H1 (cell line): Measurements from ENCODE around the gene SFTPA1. TPM values are rescaled to one million over a fixed set of nuclear protein-coding genes. Genes with fewer than 3 reads are reported as not detected.

Source experiments
- CTCF ChIA-PET: fragments of 300-600 bp; sonication (Branson Sonifier 250); formaldehyde crosslinking; loops from one replicate; lab custom pipeline; 2021; ENCODE audit not compliant: partially characterized antibody; lab: Charles Lee
- POLR2A ChIA-PET: fragments of 300-600 bp; sonication (Branson Sonifier 250); formaldehyde crosslinking; loops from one replicate; lab custom pipeline; 2021; ENCODE audit warnings: inconsistent platforms; ENCODE audit not compliant: partially characterized antibody; lab: Charles Lee
- DNase-seq, 2 experiments: peaks; one replicate each; pipeline versions ENCODE4 v3.0.0 to v3.0.0-alpha.2; 2010 to 2022; ENCODE audit warnings: low spot score in 2 of 2, low read depth in 1 of 2, mixed read lengths in 1 of 2
- FAIRE-seq: peaks from 2 replicates; lab custom pipeline; 2011; peaks lifted over from hg19 to GRCh38; lab: Jason Lieb, UNC
- H2AFZ ChIP-seq: 2 replicates; pipeline ENCODE4 v1.8.1; 2012; ENCODE audit warnings: low read length, inconsistent platforms
- H2AK5ac ChIP-seq: 2 replicates; pipeline ENCODE4 v1.6.1; 2013; ENCODE audit warnings: low read depth, low read length
- H2BK120ac ChIP-seq: replicated peaks from 2 replicates; pipeline ENCODE3; 2013; ENCODE audit warnings: low read depth, low read length, inconsistent platforms
- H2BK12ac ChIP-seq: 2 replicates; pipeline ENCODE4 v1.6.1; 2013; ENCODE audit warnings: low read depth, low read length
- H2BK15ac ChIP-seq: 2 replicates; pipeline ENCODE4 v1.6.1; 2013; ENCODE audit warnings: low read length
- H2BK20ac ChIP-seq: 2 replicates; pipeline ENCODE4 v1.6.1; 2013; ENCODE audit warnings: low read length
- H2BK5ac ChIP-seq: 2 replicates; pipeline ENCODE4 v1.6.1; 2013; ENCODE audit warnings: low read depth, low read length
- H3K14ac ChIP-seq: 2 replicates; pipeline ENCODE4 v1.6.1; 2013; ENCODE audit warnings: inconsistent platforms; ENCODE audit not compliant: insufficient read length
- H3K18ac ChIP-seq: 2 replicates; pipeline ENCODE4 v1.6.1; 2013; ENCODE audit warnings: low read length; ENCODE audit errors: extremely low read depth
- H3K23ac ChIP-seq: 2 replicates; pipeline ENCODE4 v1.6.1; 2013; ENCODE audit warnings: inconsistent platforms; ENCODE audit not compliant: insufficient read length
- H3K23me2 ChIP-seq: 2 replicates; pipeline ENCODE4 v1.6.1; 2013; ENCODE audit warnings: low read depth, low read length
- H3K27ac ChIP-seq: 2 replicates; pipeline ENCODE4 v1.6.1; 2011; ENCODE audit warnings: low read depth, low read length, inconsistent platforms
- H3K27me3 ChIP-seq, 4 experiments: replicated peaks in 1 of 4; 1 replicate in 1 of 4; 2 replicates in 3 of 4; pipeline versions ENCODE4 v1.6.1 to v1.8.1; 2011 to 2013; ENCODE audit warnings: low read length in 3 of 4, mild to moderate bottlenecking in 3 of 4, inconsistent platforms in 2 of 4, mixed read lengths in 2 of 4, moderate library complexity in 1 of 4; ENCODE audit not compliant: control insufficient read depth in 3 of 4, insufficient read depth in 3 of 4; ENCODE audit errors: extremely low read depth in 1 of 4
- H3K36me3 ChIP-seq, 4 experiments: 2 replicates each; pipeline versions ENCODE4 v1.6.1 to v1.8.1; 2011 to 2013; ENCODE audit warnings: mild to moderate bottlenecking in 4 of 4, low read length in 3 of 4, moderate library complexity in 2 of 4, control low read depth in 1 of 4, inconsistent platforms in 1 of 4; ENCODE audit not compliant: insufficient read depth in 4 of 4, control insufficient read depth in 2 of 4
- H3K4ac ChIP-seq: replicated peaks from 2 replicates; pipeline ENCODE3; 2013; ENCODE audit warnings: low read length, low read depth, mixed read lengths, inconsistent platforms; ENCODE audit not compliant: insufficient read length
- H3K4me1 ChIP-seq, 4 experiments: replicated peaks in 1 of 4; 1 replicate in 1 of 4; 2 replicates in 3 of 4; pipeline versions ENCODE4 v1.6.1 to v1.8.1; 2011 to 2013; ENCODE audit warnings: low read length in 3 of 4, inconsistent platforms in 2 of 4, mixed read lengths in 1 of 4; ENCODE audit not compliant: insufficient read depth in 4 of 4, control insufficient read depth in 3 of 4
- H3K4me2 ChIP-seq, 2 experiments: 2 replicates each; pipeline versions ENCODE4 v1.6.1 to v1.8.1; 2011 to 2013; ENCODE audit warnings: low read depth in 2 of 2, low read length in 2 of 2, control low read depth in 1 of 2, inconsistent platforms in 1 of 2, mild to moderate bottlenecking in 1 of 2; ENCODE audit not compliant: insufficient read depth in 1 of 2
- H3K4me3 ChIP-seq, 4 experiments: fragments of 200-600, 300-600 bp in 1 of 4; sonication (generic), shearing (Covaris generic), sonication (Bioruptor Twin) in 1 of 4; 2 replicates each; pipeline versions ENCODE4 v1.5.1 to v1.8.1; 2011 to 2016; ENCODE audit warnings: low read length in 4 of 4, low read depth in 3 of 4, control low read depth in 2 of 4, inconsistent platforms in 2 of 4, mild to moderate bottlenecking in 2 of 4, mixed read lengths in 1 of 4, moderate library complexity in 1 of 4; ENCODE audit not compliant: insufficient read depth in 2 of 4; ENCODE audit errors: extremely low read depth in 1 of 4
- H3K56ac ChIP-seq: replicated peaks from 2 replicates; pipeline ENCODE3; 2013; ENCODE audit warnings: low read depth, mild to moderate bottlenecking, mixed read lengths, low read length, inconsistent platforms; ENCODE audit not compliant: insufficient read length
- H3K79me1 ChIP-seq: 2 replicates; pipeline ENCODE4 v1.6.1; 2013; ENCODE audit warnings: low read depth, low read length, control low read depth
- H3K79me2 ChIP-seq, 2 experiments: 2 replicates each; pipeline versions ENCODE4 v1.6.1 to v1.8.1; 2012 to 2013; ENCODE audit warnings: low read length in 2 of 2, mild to moderate bottlenecking in 2 of 2, inconsistent platforms in 1 of 2; ENCODE audit not compliant: insufficient read depth in 2 of 2, control insufficient read depth in 1 of 2
- H3K9ac ChIP-seq, 4 experiments: replicated peaks in 1 of 4; 1 replicate in 1 of 4; 2 replicates in 3 of 4; pipeline versions ENCODE4 v1.6.1 to v1.8.1; 2011 to 2013; ENCODE audit warnings: low read depth in 3 of 4, low read length in 3 of 4, control low read depth in 2 of 4, mild to moderate bottlenecking in 2 of 4, moderate library complexity in 2 of 4, inconsistent platforms in 1 of 4; ENCODE audit errors: extremely low read depth in 1 of 4
- H3K9me3 ChIP-seq, 2 experiments: 2 replicates each; pipeline versions ENCODE4 v1.6.1 to v1.8.1; 2012 to 2013; ENCODE audit warnings: mild to moderate bottlenecking in 2 of 2, moderate library complexity in 2 of 2, control low read depth in 1 of 2, inconsistent platforms in 1 of 2, low read depth in 1 of 2, low read length in 1 of 2, mixed read lengths in 1 of 2; ENCODE audit not compliant: insufficient read depth in 2 of 2
- H4K20me1 ChIP-seq, 2 experiments: replicated peaks in 1 of 2; 2 replicates each; pipeline versions ENCODE3 to v1.8.1; 2011 to 2013; ENCODE audit warnings: inconsistent platforms in 2 of 2, low read length in 2 of 2, mild to moderate bottlenecking in 1 of 2; ENCODE audit not compliant: insufficient read depth in 2 of 2, control insufficient read depth in 1 of 2
- H4K5ac ChIP-seq: 2 replicates; pipeline ENCODE4 v1.6.1; 2013; ENCODE audit warnings: low read length, low read depth, mixed read lengths, inconsistent platforms; ENCODE audit not compliant: insufficient read length
- H4K8ac ChIP-seq: 2 replicates; pipeline ENCODE4 v1.8.0; 2013; ENCODE audit warnings: mild to moderate bottlenecking, moderate library complexity, low read length, inconsistent platforms; ENCODE audit not compliant: insufficient read depth; ENCODE audit errors: extremely low read depth
- H4K91ac ChIP-seq: replicated peaks from 2 replicates; pipeline ENCODE3; 2013; ENCODE audit warnings: low read length, mixed read lengths, inconsistent platforms; ENCODE audit not compliant: insufficient read length
- CBX5 ChIP-seq: fragments of 300-800, 300-1000 bp; sonication (generic); IDR thresholded peaks from 2 replicates; pipeline ENCODE4 v1.7.1; 2016; ENCODE audit warnings: antibody characterized with exemption, low read length, low read depth
- KDM1A ChIP-seq: fragments of 200-600, 300-600 bp; sonication (generic); IDR thresholded peaks from 2 replicates; pipeline ENCODE4 v1.7.1; 2016; ENCODE audit warnings: mild to moderate bottlenecking, low read length, borderline replicate concordance
- RAD21 ChIP-seq, 2 experiments: IDR thresholded peaks in 1 of 2; conservative IDR thresholded peaks in 1 of 2; 2 replicates each; pipeline ENCODE4 v1.6.1; 2011; ENCODE audit warnings: low read depth in 2 of 2, low read length in 2 of 2, improper control_type of control experiment in 1 of 2, inconsistent platforms in 1 of 2, mild to moderate bottlenecking in 1 of 2, moderate library complexity in 1 of 2
- SIN3A ChIP-seq, 2 experiments: IDR thresholded peaks in 1 of 2; conservative IDR thresholded peaks in 1 of 2; 2 replicates each; pipeline ENCODE4 v1.6.1; 2011 to 2012; ENCODE audit warnings: low read length in 2 of 2, improper control_type of control experiment in 1 of 2, low read depth in 1 of 2, mild to moderate bottlenecking in 1 of 2
- SP4 ChIP-seq: IDR thresholded peaks from 2 replicates; pipeline ENCODE4 v1.6.1; 2012; ENCODE audit warnings: low read length, inconsistent platforms
- TBP ChIP-seq: IDR thresholded peaks from 2 replicates; pipeline ENCODE4 v1.6.1; 2011; ENCODE audit warnings: low read depth, low read length, improper control_type of control experiment
- YY1 ChIP-seq: IDR thresholded peaks from 2 replicates; pipeline ENCODE4 v1.6.1; 2011; ENCODE audit warnings: low read depth, mild to moderate bottlenecking, low read length
- WGBS, 2 experiments: shearing (Covaris generic) in 1 of 2; methylation state at CpG; one replicate each; pipeline versions ENCODE4 v1.1.6 to v1.1.7; 2013 to 2015; ENCODE audit warnings: low lambda C conversion rate in 2 of 2, mixed read lengths in 2 of 2, inconsistent platforms in 1 of 2, low coverage in 1 of 2, missing lambda C conversion rate in 1 of 2; ENCODE audit not compliant: insufficient replicate concordance in 2 of 2, insufficient coverage in 1 of 2, insufficient read length in 1 of 2; ENCODE audit errors: extremely low coverage in 1 of 2, missing lambda C conversion rate in 1 of 2; 5-methylcytosine and 5-hydroxymethylcytosine counted together
- polyA plus RNA-seq, 7 experiments: library from polyadenylated mRNA; depleted of rRNA in 3 of 7; stranded (reverse) in 5 of 7; unstranded in 2 of 7; fragments of >200 nt in 5 of 7; fragments of 200-250 nt in 2 of 7; gene quantifications; 1 replicate in 5 of 7; 2 replicates in 1 of 7; 4 replicates in 1 of 7; pipeline versions ENCODE4 v1.2.1 to v1.2.3, GENCODE V29; 2011 to 2013; ENCODE audit warnings: missing spikeins in 2 of 7, mixed read lengths in 2 of 7
- total RNA-seq: library from RNA; stranded (reverse); fragmentation: NEBNext Ultra II Directional; extraction: Animal tissue kit (Norgen Biotek cat#: 25700); gene quantifications from 2 replicates; pipeline ENCODE4 v1.2.1, GENCODE V29; 2021
- TF ChIP-seq, protein P1 (sequence below): IDR thresholded peaks from 2 replicates; pipeline ENCODE4 v1.6.1; 2012; ENCODE audit warnings: inconsistent platforms
- TF ChIP-seq, protein P2 (sequence below): IDR thresholded peaks from 2 replicates; pipeline ENCODE4 v1.6.1; 2012; ENCODE audit warnings: inconsistent platforms

The SFTPA1 gene
- total and polyA plus RNA-seq, 2 of the 8 experiments (the other 6 are each of a cell fraction or from before 2014, with no cell fraction given): not detected

DNA sequence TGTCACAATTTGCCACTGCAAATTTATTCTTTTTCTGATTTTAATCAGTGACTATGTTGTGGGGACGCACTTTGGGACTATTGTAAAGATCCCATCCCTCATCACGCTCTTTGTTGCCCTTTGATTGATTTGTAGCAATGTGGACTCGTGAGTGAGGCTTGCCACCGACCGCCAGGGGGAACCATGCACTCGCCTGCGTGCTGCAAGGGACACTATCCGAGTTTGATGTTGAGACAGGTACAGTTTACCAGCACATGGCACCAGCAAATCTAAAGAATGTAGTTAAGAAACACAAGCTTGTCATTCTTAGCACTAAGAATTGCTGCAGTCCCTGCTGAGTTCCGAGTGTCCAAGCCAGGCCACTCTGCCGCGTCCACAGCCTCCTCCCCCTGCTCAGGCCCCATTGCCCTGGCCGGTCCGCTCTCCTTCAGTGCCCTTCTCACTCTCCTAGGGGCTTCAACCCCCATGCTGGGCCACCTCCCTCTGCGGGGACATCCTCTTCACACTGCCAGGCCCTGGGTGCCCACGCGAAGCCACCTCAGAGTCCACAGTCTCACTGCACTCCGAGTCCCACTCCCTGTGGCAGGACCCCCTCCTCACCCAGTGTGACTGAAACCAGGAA lies 48.5 kb upstream of the SFTPA1 start:
- Histone ChIP-seq H3K4ac (no peak overlapping the region), H2BK5ac (no peak overlapping the region), H3K9me3 (no peaks in the 10 kb centered on the region), H4K20me1 (no peaks in the 10 kb centered on the region), H3K79me2 (no peaks in the 10 kb centered on the region), H2BK20ac (no peak overlapping the region; the same call in 1 of the 2 replicates), H2AK5ac (no peak overlapping the region), H3K18ac (no peak overlapping the region), H3K4me1 (peaks cover 0 to 2% (median 0%) of the 10 kb centered on the region in 4 experiments; a peak in 1 of 7 replicates), H2AFZ (peak overlapping the region; percentile 98), H3K9ac (no peak overlapping the region), H3K4me2 (peak overlapping the region in 1 of 2 experiments; percentile 39; a peak in 2 of 4 replicates), H3K4me3 (peak overlapping the region in 1 of 4 experiments; percentile 27; a peak in 1 of 8 replicates), H3K23ac (no peak overlapping the region), H4K91ac (no peak overlapping the region), H3K14ac (no peak overlapping the region), H2BK12ac (peak overlapping the region; percentile 35; the same call in 1 of the 2 replicates), H2BK15ac (no peak overlapping the region; the same call in 1 of the 2 replicates), H3K56ac (no peak overlapping the region), H4K8ac (0 out of 2 replicates have a peak overlapping the region, but pooled peaks have one; percentile 77), H3K23me2 (no peaks in the 10 kb centered on the region), H3K79me1 (no peaks in the 10 kb centered on the region), H3K27me3 (peaks cover 0 to 3% (median 1%) of the 10 kb centered on the region in 4 experiments; a peak in 2 of 7 replicates), H2BK120ac (no peak overlapping the region), H3K27ac (no peak overlapping the region), H3K36me3 (no peaks in the 10 kb centered on the region), H4K5ac (no peak overlapping the region)
- DNase-seq: peak; percentile 34 to 84
- 33% methylated on average over 17 of the region's 17 CpGs; no CpG with 5 or more reads in 1 of the 2 experiments for WGBS, 2 experiments
- ChIA-PET POLR2A (no interaction called here), CTCF (interaction anchor here (0.7 to 2.0 kb wide), 19 partner anchors 8 to 561 kb away, joined by 3 to 10 read pairs (median 4); no protein-coding TSS in a partner anchor)
- peak; percentile 24 for FAIRE-seq
- TF ChIP-seq, protein P1, sequence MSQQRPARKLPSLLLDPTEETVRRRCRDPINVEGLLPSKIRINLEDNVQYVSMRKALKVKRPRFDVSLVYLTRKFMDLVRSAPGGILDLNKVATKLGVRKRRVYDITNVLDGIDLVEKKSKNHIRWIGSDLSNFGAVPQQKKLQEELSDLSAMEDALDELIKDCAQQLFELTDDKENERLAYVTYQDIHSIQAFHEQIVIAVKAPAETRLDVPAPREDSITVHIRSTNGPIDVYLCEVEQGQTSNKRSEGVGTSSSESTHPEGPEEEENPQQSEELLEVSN: peak; percentile 46; the same call in 1 of the 2 replicates
- TF ChIP-seq KDM1A (no peak), SIN3A (conservative IDR thresholded peaks at IDR 0.05 in 1 of 2, IDR thresholded peaks at IDR 0.05 in 1 of 2; ENCODE audit: low read depth in 1 of 2, low read length in 2 of 2) (no peak), TBP (no peak), CBX5 (no peak), YY1 (0 out of 2 replicates have a peak, but pooled peaks have one; percentile 23), SP4 (no peak), RAD21 (IDR thresholded peaks at IDR 0.05 in 1 of 2, conservative IDR thresholded peaks at IDR 0.05 in 1 of 2; ENCODE audit: low read depth in 2 of 2, low read length in 2 of 2) (peak; percentile 94)
- TF ChIP-seq, protein P2, sequence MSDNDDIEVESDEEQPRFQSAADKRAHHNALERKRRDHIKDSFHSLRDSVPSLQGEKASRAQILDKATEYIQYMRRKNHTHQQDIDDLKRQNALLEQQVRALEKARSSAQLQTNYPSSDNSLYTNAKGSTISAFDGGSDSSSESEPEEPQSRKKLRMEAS: peak; percentile 76
